ENCODE measurements around the gene TEX29.

Gene TEX29

DNA sequence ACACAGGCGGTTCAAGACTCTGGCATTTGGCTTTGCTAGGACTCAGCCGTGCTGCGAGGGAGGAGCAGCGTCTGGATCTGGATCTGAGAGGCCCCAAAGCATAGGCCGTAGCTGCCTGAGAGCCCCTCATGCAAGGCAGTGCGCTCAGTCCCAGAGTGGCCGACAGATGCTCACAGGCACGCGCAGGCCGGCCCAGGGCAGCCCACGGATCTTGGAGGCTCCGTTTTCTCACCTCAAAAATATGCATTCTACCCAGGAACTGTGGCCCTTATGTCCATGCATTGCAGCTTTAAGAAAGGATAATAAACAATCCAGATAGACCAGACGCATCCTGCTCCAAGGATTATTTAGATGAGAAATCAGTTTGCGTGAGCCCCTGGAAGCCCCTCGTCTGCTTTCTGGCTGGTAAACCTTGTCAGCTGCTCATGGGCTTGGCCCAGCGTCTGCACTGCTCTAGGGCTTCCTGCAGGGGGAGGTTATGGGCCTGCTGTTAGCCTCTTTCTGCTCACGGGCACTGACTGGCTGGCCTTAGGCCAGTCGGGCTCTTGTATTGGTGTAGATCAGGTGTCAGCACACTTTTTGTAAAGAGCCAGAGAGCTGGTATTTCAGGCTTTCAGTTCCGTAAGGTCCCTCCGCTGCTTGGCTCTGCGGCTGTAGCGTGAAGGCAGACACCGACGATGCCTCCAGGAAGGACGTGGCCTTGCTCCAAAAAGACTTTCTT, 24.2 kb downstream of the TEX29 start:
- no peak for DNase-seq

GRCh38 chr13:111345682-111346081, 25.2 kb downstream of the TEX29 start:
- no peak for DNase-seq

GRCh38 chr13:111346101-111346680, 25.7 kb downstream of the TEX29 start:
- no peak for DNase-seq

DNA sequence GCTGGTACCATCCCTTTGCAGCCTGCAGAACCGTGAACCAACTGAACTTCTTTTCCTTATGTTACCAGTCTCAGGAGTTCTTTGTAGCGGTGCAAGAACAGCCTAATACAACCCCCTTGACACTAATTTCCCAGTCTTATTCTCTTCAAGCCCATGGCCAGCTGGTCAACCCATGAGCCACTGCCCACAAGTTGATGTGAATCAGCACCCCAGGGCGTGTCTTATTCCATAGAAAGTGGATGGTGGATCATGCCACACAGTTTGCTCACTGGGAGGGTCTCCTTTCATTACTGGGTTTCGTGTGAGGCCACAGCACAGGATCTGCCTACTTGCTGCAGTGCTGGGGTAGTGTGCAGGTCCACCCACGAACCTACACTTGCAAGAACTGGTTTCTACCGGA, 27.0 kb downstream of the TEX29 start:
- no peak for DNase-seq

- DNase-seq = no peak
These were observed 33.1 kb downstream of the TEX29 start for GRCh38 chr13:111353508-111353907.

GRCh38 chr13:111354789-111355188, 34.3 kb downstream of the TEX29 start:
- DNase-seq = no peak

GRCh38 chr13:111356795-111357194, 36.4 kb downstream of the TEX29 start:
- no peak for DNase-seq

DNA sequence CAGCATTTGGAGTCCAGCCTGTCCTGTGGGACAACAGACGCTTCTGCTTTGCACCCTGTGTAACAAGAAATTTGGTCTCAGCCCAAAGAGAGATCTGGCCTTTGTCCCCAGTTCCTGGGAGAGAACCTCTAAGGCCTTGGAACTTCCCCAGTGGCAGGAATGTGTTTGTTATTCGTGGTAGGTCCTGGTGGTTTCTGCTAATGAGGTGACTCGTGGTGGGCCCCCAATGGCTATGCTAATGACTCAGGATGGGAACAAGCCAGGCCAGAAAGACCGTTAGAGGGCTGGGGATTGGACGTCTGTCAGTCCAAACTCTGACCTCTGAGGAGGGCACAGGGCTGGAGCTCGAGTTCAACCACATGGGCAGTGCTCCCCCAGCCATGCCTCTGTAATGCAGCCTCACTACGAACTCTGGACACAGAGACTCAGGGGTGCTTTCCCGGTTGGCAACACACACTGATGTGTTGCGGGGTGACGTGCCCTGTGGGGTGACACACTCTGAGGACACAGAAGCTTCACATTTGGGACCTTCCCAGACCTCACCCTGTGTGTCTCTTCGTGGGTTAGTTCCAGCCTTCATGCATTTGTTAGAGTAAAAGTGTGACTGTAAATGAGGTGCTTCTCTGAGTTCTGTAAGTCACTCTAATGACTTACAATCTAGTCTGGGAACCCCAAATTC, 38.9 kb downstream of the TEX29 start:
- no peak for DNase-seq

DNA sequence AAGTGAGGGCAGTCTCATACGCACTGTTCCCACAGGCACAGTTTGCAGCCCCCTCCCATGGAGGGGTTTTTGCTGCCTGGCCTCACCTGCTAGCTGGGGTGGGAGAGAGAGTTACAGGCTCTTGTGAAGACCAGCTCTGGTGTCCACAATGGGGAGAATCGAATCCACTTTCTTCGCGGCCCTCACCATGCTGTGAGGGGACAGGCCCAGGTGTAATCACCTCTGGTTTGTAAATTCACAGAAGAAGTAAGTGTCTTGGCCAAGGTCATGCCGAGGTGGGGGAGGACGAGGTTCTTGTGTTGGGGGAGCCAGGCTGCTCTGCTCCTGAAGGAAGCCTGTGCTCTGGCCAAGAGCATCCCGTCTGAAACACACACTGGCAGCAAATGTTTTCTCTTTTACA, 39.5 kb downstream of the TEX29 start:
- no peak for DNase-seq

DNA sequence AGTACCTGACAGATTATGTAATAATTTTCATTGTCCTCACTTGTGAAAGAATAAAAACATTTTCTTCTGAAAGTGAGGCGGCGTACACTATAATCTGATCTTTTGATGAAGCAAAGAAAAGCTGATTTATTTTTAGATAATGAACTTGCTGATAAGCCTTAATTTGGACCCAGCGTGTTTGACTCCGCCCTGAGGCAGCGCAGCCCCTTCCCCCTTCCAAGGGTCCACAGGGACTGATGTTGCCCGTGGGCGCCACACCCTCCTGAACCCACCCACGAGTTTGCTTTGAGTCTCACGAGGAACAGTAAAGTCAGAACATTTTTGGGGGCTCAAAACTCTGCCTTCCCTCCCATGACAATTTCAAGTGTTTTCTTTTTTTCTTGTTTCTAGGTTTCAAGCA, 40.0 kb downstream of the TEX29 start:
- DNase-seq = no peak

GRCh38 chr13:111361046-111361872, 40.8 kb downstream of the TEX29 start:
- no peak for DNase-seq

- DNase-seq = no peak
These were observed 41.6 kb downstream of the TEX29 start for GRCh38 chr13:111361873-111362648.

GRCh38 chr13:111363121-111363520, 42.7 kb downstream of the TEX29 start:
- no peak for DNase-seq

- no peak for DNase-seq
These were observed 43.1 kb downstream of the TEX29 start for GRCh38 chr13:111363591-111363990.

DNA sequence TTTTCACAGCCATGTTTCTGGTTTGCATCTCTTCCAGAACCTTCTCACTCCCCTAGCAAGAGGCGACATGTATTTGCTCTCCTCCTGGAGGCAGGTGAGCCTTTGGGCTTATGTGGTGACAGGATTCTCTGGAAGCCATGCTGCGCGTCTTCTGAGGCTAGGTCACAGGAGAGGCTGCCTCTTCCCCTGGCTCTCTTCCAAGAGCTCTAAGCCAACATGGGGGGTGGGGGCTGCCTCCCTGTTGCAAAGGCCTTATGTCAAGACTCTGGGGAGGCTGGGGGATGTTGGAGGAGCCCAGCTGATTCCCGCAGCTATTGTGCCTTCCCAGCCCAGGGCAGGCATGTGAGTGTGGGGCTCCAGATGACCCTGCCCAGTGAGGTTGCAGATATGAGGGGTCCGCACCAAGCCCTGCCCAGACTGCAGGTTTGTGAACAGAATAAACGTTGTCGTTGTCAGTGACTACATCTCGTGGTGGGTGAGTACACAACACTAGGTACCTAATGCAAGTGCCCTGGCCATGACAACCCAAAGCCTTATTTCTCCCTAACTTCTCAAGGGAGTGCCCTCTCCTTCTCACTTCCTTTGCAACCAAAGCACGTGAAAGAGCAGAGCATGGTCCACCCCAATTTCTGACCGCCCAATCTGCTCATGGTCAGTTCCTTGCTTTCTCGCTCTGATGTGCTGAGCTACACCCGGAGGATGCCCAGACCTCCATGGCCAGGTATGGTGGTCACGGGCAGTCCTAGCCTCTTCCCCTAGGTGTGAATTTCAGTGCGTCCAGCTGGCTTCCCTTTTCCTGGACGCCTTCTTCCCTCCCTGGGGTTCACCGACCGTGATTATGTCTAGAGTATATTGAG, 44.9 kb downstream of the TEX29 start:
- DNase-seq = no peak

- DNase-seq = no peak
These were observed 46.9 kb downstream of the TEX29 start for GRCh38 chr13:111367340-111367739.

GRCh38 chr13:111368091-111368490, 47.6 kb downstream of the TEX29 start:
- DNase-seq = no peak

DNA sequence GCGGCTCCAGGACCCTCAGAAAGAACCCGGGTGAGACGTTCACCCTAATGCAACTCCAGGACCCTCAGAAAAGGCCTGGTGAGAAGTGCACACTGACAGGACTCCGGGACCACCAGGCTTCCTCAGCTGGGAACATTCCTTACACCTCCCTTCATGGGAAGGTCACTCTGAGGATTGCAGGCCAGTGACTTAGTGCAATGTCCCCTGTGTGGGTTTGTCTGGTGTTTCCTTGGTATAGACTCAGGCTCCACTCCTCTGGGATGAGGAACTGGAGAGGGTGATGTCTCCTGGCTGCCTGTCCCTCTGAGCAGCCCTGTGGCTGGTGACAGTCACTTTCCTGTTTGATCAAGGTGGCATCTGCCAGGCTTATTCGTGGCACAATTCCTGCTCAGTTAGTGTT, 49.7 kb downstream of the TEX29 start:
- no peak for DNase-seq

- DNase-seq = no peak
These were observed 50.4 kb downstream of the TEX29 start for GRCh38 chr13:111370570-111371535.

- no peak for DNase-seq
These were observed 51.3 kb downstream of the TEX29 start for GRCh38 chr13:111371720-111372119.
